Astrocyte (in vitro differentiated cells and primary cell): ENCODE results near the gene AK8.

Experiments
- CTCF ChIP-seq: IDR thresholded peaks from 2 replicates; pipeline ENCODE4 v1.5.1; 2011; ENCODE audit warnings: low read depth, mild to moderate bottlenecking, inconsistent platforms, low read length, moderate library complexity; ENCODE audit not compliant: insufficient read depth
- EZH2 ChIP-seq: IDR thresholded peaks from 2 replicates; pipeline ENCODE4 v1.6.1; 2012; ENCODE audit warnings: mild to moderate bottlenecking, low read length, inconsistent platforms; ENCODE audit not compliant: insufficient read depth

DNA sequence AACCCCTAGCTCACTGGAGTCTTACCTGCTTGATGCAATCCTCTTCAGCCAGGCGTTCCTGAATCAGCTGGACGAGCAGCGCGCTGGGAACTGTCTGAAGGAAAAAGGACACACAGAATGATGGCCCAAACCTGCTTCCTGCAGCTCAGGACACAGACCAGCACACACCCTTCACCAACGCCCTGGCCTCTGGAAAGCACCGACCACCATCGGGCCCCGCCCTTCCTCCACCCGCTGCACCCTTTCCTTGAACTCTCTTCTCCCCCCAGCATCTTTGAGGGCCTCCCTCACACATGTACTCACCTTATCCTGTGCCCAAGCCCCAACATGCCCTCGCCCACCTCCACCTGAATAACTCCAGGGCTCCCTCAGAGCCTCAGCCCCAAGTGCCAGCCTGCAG lies 23.3 kb downstream of the AK8 start:
- no peak for TF ChIP-seq CTCF
- TF ChIP-seq EZH2: no peak
